ENCODE data around the gene NCBP1.
"Not testable (repeated sequence)": the region's sequence is repeated elsewhere in the genome, so short reads cannot be mapped to it uniquely, and the experiment has no call there.

The NCBP1 gene

DNA sequence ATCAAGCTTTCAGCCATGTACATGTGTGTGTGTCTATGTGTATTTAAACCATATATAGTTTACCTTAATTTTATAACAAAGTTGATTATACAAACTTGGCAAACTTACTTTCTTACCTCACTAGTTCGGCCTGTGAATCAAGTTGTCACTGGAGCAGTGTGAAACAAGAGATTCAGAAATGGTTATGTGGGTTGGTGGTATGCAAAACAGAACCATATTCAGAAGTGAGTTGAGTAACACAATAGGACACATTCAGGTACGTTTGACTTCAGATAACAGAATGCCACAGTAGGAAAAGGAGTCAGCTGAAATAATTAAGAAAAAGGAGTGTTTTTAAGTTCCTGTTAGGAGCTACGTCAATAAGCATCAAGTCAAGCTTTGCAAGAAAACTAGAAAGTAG is 42.0 kb downstream of the NCBP1 start:
- DNase-seq (ENCODE audit: low read depth) = no peak

GRCh38 chr9:97682242-97682641 is 48.6 kb downstream of the NCBP1 start:
- no peak for DNase-seq (ENCODE audit: low read depth)

DNA sequence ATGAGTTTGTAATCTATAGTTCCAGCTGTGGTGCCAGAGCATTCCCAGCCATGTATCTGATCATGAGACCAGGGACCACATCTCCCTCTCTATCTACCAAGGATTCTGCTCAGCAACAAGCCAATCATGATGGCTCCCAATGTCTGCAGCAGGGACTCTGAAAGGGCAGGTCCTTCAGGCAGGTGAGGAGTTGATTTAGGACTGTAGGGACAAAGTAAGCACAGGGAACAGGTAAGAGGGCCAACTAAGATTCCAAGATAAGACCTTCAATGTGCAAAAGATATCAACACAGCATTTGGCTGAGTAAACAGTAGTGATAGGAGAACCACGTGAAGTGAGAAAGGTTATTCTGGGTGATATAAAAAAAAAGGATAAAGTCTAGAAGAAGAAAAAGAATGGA is 55.0 kb downstream of the NCBP1 start:
- no peak for DNase-seq (ENCODE audit: low read depth)

GRCh38 chr9:97689401-97690180 is 56.0 kb downstream of the NCBP1 start:
- no peak for DNase-seq (ENCODE audit: low read depth)

DNA sequence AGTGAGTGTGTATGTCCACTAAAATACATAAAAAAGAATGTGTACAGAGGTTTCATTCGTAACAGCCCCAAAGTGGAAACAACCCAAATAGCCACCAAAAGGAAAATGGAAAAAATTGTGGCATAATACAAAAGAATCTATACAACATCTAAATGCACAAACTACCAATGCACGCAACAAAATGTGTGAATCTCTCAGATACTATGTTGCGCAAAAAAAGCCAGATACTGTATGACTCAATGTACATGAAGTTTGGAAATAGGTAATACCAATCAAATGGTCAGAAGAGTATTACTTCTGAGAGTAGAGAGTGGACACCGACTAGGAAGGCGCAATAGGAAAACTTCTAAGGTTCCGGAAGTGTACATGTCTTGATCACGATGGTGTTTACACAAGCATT is 61.1 kb downstream of the NCBP1 start:
- no peak for DNase-seq (ENCODE audit: low read depth)

- no peak for DNase-seq (ENCODE audit: low read depth)
Measured at GRCh38 chr9:97695390-97695789, 61.8 kb downstream of the NCBP1 start.

- no peak for DNase-seq (ENCODE audit: low read depth)
Measured at GRCh38 chr9:97695995-97696802, 62.6 kb downstream of the NCBP1 start.

DNA sequence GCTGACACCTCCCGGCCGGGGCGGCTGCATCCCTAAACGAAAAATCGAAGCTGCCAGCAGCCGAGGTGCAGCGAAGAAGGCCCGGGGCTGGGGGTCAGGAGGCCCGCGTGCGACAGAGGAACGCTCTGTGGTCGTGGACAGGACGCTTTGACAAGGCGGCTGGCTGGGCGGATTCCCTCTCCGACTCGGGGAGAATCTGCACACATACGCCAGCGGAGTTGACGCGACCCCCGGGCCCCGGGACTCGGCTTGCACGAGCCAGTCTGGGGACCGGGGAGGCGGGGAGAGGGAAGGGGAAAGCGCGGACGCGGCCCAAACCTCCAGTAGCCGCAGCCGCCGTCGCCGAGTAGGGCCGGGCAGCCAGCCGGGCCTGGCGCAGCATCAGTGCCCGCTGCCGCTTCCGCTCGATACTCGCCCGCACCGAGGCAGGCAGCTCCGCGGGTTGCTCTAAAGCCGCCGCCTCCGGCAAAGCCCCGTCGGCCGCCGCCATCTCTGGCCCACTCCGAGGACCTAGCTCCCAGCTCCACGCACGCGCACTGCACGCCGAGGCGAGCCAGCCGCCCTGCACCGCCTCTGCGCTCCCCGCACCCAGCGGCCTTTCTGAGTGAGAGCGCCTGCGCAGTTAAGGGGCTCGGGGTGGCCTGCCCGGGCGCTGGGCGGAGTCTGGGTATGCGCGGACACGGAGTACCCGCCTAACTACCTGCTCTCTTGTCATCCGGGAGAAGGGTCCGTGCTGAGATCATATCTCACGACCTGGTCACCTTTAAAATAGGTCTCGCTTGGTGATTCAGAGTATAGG is 63.4 kb downstream of the NCBP1 start, which contains the start of gene XPA:
Gene XPA, minus strand, starts transcription at position 538 of the 799 bp plus-strand sequence. Its CDS starts 48 bp downstream, at position 490.
- DNase-seq (ENCODE audit: low read depth) = peak; percentile 91

- no peak for DNase-seq (ENCODE audit: low read depth)
Measured at GRCh38 chr9:97697837-97698236, 64.2 kb downstream of the NCBP1 start.

DNA sequence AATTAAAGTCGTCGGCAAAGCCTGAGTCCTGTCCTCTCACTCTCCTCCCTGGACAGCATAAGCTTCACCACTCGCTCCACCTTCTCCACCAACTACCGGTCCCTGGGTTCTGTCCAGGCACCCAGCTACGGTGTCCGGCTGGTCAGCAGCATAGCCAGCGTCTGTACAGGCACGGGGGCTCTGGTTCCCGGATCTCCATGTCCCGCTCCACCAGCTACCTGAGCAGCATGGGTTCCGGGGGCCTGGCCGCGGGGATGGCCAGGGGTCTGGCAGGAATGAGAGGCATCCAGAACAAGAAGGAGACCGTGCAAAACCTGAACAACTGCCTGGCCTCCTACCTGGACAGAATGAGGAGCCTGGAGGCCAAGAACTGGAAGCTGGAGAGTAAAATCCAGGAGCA is 65.2 kb downstream of the NCBP1 start:
- DNase-seq (ENCODE audit: low read depth) = no peak

DNA sequence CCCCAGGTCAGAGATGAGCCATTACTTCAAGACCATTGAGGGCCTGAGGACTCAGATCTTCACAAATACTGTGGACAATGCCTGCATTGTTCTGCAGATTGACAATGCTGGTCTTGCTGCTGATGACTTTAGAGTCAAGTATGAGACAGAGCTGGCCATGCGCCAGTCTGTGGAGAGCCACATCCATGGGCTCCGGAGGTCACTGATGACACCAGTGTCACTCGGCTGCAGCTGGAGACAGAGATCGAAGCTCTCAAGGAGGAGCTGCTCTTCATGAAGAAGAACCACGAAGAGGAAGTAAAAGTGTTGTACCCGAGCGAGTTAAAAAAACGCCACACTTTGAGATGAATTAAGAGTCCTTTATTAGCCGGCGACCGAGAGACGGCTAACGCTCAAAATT is 65.7 kb downstream of the NCBP1 start:
- DNase-seq (ENCODE audit: low read depth) = not testable (repeated sequence)

- not testable (repeated sequence) for DNase-seq (ENCODE audit: low read depth)
Measured at GRCh38 chr9:97699824-97700223, 66.2 kb downstream of the NCBP1 start.

DNA sequence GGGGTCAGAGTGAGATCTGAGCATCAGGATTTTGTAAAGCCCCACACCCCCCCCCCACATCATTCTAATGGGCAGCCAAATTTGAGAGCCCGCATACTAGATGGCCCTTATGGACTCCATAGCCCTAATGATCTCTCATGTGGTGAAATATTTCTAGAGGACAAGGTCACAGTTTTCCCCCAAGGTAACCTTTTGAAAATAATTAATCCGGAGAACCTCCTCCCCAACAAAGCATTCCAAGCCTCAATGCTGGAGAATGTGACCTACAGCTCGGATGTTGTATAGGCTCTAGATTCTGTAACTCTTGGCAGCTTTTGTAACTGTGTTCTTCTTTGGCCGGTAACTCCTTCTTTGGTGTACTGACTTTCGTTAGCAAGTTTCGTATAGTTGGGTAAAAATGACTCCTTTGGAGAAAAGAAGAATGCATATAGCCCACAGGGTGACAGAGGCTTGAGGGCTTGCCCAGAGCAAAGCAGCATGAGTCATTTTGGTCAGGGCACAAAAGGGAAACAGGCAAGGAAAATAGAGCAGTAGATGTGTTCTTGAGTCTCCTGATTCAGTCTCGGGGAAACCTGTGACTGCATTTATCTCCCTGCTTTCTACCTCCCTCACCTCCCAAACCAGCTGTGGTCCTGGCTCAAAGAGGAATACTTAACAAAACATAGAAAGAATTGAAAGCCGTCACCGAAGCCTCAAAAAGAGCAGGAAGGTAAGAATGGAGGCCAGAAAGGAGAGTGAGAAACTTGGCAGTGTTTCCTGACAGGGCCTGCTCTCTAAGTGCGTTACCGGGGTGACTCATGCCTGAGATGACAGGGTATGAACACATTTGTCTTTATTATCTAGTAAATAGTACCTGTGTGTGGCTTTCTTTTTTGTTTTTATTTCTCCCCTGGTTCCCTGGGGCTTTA is 70.1 kb downstream of the NCBP1 start:
- no peak for DNase-seq (ENCODE audit: low read depth)

DNA sequence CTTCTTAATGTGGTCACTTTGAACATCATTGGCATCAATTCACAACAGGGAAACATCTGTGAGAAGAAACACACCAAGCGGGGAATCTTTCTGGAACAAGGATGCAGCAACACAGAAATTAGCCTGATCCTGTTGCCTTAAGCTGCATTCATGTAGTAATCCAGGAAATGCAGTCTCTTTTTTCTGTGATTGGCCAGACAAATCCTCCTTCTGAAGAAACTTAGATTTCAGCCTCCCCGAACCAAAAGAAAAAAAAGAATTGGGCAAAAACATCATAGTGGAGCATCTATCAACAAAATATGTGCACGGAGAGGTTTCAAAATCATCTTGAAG is 70.7 kb downstream of the NCBP1 start:
- DNase-seq (ENCODE audit: low read depth) = no peak

DNA sequence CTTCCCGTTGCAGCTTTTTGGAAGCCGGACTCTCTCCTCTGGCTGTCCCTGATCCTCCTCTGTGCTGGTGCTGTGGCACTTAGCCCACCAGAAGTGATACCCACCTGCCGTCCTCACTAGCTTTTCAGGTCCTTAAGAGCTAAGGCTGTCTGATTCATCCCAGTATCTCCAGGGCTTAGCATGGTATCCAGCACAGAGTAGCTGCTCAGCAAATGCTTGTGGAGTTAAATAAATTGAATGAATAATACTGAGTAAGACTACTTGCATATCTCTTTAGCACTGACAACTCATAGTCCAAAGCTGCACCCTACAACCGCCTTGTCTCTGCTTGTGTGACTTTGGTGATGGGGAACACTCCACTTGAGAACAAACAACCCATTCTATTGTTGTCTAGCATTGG is 71.2 kb downstream of the NCBP1 start:
- DNase-seq (ENCODE audit: low read depth) = no peak

DNA sequence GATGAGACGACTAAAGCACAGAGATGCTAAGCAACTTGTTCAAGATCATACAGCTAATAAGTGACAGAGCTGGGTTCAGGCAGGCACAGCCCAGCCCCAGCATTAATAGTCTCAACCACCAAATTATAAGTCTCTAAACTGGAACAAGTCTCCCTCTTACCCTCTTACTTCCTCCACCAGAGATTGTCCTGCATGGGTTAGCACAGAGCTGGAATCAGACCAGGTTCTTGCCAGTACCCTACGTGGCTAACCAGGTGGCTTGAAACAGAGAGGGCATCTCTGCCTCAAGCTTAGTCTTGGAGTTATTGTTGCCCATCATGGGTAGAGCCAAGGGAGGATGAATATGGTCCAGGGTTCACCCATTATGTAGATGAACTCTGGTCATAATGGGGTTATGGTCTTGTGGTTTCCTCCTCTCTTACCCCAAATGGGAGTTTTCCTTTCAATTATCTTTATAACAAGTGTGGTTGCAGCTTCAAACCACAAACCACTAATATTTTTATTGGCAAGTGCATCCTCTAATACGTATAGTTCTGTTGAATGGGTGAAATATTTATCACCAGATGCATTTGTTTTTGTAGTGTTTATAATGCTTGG is 71.8 kb downstream of the NCBP1 start:
- no peak for DNase-seq (ENCODE audit: low read depth)

GRCh38 chr9:97706246-97706645 is 72.6 kb downstream of the NCBP1 start:
- no peak for DNase-seq (ENCODE audit: low read depth)

DNA sequence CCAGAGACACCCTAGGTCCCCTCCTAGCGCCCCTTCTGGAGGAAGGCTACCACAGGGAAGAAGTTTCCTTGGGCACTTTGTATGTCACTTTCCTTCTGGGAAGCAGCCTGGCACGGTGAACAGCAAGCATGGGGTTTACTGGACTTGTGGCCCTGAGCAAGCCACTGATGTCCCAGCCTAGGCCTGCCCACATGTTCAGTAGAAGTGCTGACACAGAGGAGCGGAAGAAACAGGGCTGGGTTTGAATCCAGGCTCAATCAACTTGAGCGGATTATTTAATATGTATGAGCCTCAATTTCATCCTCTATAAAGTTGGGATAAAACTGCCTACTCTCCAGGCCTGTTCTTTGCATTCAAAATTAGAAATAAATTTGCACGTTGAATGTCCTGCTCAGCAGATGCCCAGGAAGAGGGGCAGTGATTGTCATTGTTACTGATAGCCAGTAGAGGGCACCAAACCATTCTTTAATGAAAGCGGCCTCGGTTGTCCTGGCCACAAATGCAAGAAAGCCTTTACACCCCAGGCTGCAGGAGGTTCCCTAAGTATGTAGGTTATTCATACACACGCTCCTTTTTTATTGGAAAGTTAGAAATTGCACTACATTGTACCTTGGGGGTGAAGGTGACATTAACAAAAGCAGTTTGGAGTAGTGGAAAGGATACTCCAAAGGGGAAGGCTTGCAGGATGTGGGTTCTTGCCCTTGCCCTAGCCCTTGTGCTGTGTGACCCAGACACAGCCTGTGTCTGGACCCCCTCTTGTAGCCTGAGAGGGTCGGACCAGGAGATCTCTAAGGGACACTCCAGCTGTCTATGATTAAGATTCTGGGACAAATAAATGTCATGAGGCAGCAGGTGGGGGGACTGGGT is 77.0 kb downstream of the NCBP1 start:
- DNase-seq (ENCODE audit: low read depth) = no peak

- DNase-seq (ENCODE audit: low read depth) = no peak
Measured at GRCh38 chr9:97711223-97711626, 77.6 kb downstream of the NCBP1 start.

GRCh38 chr9:97714435-97714834 is 80.8 kb downstream of the NCBP1 start:
- no peak for DNase-seq (ENCODE audit: low read depth)

Data from stimulated activated CD8-positive, alpha-beta memory T cell treated with anti-CD3 and anti-CD28 coated beads, Interleukin-15, amount 100 ng/mL, for 24 hours (primary cell).